ENCODE measurements around the gene INHA.

INHA gene, protein sequence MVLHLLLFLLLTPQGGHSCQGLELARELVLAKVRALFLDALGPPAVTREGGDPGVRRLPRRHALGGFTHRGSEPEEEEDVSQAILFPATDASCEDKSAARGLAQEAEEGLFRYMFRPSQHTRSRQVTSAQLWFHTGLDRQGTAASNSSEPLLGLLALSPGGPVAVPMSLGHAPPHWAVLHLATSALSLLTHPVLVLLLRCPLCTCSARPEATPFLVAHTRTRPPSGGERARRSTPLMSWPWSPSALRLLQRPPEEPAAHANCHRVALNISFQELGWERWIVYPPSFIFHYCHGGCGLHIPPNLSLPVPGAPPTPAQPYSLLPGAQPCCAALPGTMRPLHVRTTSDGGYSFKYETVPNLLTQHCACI

DNA sequence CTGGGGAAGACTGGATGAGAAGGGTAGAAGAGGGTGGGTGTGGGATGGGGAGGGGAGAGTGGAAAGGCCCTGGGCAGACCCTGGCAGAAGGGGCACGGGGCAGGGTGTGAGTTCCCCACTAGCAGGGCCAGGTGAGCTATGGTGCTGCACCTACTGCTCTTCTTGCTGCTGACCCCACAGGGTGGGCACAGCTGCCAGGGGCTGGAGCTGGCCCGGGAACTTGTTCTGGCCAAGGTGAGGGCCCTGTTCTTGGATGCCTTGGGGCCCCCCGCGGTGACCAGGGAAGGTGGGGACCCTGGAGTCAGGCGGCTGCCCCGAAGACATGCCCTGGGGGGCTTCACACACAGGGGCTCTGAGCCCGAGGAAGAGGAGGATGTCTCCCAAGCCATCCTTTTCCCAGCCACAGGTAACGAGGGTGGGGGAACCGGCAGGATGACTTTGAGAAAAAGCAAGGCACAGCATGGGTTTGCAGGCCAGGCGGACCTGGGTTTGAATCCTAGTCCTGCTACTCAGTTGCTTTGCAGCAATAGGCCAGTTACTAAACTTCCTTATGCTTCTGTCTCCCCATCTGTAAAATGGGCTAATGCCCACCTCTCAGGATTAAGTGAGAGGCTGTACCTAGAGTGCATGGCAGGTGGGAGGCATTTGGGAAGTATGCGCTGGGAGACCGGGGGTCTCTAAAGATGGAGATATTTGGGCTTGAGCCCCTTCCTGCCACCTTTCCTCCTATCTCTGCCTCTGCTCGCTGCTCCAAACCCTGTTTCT is at the start of gene INHA:
TSS of gene INHA (plus strand) at position 74 of the 765 bp plus-strand sequence. CDS start at position 139, 65 bp downstream.
- no peak for DNase-seq

DNA sequence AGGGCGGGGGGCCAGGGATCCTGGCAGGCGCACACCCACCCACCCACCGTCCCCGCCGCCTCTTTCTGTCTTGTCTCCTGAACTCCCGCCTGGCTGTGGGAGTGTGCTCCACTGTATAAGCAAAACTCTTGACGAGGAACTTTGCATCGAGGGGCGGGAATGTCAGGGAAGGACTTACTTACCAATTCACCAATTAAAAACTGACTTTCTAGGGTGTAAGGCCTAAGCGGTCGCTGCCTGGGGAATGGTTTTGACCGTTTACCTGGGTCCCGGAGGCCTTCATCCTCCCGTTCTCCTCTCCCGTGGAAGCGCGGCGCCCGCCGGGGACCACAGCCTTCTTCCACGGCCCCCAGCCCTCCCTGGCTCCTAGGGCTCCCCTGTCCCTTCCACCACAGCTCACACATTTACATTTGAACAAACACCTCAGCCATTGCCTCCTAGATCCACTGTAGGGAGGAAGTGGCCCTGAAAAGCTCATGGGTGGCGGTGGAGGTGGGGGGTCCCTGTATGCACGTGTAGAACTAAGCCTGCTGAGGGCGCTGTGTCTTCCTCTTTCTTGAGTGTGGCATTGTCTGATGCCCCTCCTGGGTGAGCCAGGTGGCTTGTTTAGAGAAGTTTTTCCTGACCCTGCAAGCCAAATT is 49.0 kb upstream of the INHA start:
- no peak for DNase-seq

DNA sequence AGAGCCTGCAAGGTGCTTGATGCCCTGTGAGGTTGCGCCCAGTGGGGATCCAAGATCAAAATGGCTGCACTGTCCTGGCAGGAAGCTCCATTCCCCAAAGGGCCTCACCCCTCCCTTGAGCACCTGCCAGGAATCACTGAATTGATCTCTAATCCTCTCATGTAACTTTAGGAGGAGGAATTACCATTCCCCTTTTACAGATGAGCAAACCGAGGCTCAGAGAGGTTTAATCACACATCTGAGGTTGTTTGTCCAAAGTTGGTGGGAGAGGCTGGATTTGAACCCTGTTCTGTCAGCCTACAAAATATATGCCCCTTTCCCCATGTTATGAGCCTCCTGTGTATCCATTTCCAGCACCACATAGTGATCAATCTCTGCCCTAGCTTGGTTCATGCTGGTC is 47.3 kb upstream of the INHA start:
- no peak for DNase-seq

DNA sequence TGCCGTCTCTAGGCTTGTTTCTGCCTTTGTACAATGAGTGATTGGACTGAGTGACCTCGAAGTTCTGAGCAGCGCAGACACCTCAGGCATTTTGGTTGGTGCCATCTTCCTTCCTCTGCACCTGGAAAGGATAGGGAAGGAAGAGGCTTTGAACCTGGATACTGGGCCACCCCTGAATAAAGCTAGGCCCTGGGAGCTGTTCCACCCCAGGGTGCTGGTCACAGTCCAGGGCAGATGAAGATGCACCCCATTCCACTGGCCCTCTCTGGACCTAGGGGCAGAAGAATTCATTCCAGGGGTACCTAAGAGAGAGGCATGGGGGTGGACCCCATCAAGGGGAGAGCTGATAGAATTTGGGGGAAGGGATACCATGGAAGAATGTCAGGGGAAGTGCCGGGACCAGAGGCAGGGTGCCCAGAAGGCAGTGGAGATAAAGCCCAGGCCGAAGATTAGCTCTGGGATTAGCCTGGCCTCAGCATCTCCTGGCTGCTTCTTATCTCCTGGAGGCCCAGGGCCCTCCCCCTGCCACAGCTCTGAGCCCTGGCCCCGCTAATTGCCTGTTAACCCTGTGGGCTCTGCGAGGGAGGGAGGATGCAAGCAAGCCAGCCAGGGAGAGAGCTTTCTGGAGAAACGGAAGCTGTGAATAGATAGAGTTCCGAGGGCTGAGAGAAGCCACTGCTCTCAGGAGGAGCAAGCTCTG is 46.4 kb upstream of the INHA start:
- no peak for DNase-seq

DNA sequence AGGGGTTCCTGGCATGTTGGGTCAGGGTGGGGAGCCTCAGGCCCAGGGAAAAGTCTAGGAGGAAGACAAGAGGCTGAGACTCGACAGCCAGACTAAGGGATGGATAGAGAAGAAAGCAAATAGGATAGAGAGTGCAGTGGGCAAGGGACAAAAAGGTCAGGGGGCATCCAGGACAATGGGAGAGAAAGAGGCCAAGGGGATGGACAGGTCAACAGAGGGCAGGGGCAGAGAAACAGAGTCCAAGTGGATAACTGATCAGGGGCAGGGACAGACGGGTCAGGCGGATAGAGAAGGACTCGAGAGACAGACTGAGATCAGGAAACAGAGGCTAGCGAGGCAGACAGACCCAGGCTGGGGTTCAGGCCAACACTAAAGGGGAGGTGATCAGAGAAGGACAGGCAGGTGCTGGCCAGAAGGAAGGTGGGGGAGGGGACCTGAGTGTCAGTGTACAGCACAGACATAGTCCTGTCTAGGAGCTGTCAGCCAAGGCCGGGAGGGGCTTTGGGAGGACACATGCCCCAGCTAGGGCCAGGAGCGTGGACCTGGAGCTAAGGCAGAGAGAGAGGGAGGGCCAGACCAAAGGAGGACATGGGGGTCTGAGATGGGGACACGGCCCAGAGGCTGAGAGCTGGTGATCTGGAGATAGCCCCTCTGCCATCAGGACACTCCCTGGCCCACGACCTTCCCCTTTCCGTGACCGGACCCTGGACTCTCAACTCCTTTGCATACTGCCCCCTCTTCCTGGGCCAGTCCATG is 45.6 kb upstream of the INHA start:
- DNase-seq, result no peak

DNA sequence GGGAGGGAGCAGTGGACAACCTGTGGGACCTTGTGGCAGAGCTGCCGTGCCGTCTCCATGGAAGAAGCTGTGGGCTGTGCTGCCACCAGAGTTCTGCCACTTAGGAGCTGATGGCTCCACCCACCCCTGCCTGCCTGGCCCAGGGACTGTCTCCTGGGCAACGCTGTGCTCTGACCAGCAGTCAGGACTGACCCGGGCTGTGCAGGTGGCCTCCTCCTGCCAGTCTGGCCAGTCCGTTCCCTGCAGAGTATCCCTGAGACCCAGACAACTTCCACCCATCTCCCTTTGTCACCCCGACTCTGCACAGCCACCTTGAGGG is 45.1 kb upstream of the INHA start:
- no peak for DNase-seq

DNA sequence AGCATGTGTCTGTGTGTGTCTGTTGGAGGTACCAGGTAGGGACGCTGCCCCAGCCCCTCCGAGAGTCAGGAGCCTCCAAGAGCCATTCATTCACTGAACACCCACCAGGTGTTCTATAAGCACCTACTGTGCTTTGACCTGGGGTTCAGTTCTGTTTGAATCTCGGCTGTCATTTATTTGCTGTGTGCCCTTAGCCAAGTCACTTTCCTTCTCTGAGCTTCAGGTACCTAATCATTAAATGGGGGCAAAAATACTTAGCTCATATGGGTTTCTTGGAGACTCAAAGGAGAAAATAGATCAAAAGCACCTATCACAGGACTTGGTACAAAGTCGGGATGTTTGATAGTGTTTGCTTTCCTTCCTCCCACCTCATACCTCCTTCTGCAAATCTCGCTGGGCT is 44.6 kb upstream of the INHA start:
- no peak for DNase-seq

DNA sequence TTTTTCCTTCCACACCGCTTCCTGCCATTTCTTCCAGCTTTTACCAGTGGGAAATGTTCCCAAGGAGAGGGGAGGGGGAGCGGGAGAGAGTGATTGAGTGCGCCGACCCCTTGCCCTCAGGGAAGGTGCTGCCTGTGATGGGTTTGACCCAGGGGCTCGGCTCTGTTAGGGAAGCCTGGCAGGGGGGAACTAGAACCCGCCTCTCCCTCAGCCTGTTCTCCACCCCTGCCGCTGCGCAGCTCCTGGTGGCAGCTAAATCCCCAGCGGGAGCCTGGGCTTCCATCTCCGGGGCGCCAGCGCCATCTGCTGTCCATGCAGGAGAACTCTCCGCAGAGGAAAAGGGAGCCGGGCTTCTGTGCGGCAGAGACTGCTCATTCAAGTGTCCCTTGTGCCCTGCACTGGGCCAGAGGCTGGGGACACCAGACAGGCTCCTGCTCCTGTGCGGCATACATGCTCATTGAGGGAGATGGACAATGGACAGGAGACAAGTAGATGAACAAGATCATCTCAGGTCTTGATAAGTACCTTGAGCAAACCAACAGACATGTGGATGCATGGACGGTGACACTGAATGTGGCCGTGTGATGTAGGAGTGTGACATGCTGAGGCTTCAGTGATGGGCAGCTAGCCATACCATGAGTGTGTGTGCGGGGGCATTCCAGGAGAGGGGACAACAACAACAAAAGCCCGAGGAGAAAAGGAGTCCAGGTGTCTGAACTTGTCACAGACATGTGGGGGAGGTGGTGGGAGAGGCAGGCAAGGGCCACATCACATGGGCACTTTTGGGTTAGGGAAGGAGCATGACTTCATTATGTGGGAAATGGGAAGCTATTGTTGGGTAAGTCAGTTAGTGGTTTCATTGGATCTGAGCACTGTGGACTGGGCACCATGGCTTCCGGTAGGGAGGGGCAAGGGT is 41.8 kb upstream of the INHA start:
- peak; percentile 80 for DNase-seq

DNA sequence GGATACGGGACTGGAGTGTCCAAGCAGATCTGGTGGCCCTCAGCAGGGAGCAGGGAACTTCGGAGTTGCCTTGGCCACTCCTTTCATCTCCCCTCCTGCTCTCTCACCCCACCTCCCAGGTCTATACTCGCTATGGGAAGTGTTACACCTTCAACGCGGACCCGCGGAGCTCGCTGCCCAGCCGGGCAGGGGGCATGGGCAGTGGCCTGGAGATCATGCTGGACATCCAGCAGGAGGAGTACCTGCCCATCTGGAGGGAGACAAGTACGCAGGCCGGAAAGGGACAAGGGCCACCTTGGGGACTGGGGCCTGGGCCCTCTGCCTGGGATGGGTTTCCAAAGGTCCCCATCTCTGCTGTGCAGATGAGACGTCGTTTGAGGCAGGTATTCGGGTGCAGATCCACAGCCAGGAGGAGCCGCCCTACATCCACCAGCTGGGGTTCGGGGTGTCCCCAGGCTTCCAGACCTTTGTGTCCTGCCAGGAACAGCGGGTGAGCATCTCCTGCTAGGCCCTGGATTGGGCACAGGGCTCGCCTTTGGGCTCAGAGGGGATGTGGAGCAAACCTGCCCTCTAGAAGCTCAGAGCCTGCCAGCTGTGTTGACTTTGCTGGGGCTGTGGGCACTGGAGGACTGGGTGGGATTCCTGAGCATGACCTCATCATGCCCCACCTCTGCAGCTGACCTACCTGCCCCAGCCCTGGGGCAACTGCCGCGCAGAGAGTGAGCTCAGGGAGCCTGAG is 40.3 kb upstream of the INHA start:
- DNase-seq, result no peak

DNA sequence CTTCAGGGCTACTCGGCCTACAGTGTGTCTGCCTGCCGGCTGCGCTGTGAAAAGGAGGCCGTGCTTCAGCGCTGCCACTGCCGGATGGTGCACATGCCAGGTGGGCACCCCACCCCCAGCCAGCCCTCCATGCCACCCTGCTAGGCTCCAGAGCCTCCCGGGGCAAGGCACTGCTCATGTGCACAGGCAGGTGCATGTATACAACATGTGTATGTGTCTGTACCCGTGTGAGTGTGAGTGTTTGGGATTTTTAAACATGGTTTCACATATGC is 39.8 kb upstream of the INHA start:
- no peak for DNase-seq

DNA sequence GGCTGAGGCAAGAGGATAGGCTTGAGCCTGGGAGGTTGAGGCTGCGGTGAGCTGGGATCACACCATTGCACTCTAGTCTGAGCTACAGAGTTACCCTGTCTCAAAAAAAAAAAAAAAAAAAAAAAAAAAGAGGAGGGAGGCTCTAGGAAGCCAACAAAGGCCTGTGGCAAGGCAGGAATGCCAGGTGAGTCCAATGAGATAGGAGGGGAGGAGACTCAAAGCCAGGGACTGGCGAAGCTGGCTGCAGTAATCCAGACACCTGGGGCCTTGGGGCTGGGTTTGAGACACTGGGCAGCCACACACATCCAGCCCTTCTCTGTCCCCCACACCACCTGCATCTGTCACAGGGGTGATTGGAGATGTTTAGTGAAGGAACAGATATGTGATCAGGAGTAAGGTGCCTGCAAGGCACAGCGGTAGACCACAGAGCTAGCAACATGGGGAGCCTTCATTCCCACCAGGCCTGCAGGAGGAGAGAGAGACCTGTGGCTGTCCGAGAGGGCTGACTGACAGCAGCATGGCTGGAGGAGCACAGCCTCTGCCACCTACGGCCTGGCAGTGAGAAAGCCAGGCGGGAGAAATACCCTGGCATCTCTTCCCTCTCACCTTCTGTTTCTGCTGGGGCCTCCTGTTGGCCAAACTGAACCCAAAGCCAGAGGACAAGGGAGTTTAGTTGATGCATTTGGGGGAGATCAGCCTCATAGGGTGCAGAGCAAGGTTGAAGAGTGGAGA is 38.0 kb upstream of the INHA start:
- no peak for DNase-seq

DNA sequence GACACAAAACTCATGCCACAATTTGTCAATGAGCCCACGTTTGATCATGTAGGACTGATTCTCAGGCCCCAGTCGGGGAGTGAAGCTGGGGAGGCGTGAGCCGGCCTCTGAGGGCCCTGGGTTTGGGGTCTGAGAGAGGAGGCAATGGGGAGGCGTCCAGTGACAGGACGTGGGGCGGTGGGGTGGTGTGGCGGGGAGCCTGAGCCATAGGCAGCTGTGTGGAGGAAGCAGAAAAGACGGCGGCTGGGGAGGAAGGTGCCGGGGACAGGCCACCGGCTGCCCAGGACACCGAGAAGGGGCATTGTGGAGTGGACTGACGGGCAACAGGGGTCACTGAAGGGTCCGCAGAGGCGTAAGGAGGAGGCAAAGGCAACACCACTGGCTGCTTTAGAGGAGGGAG is 35.7 kb upstream of the INHA start:
- no peak for DNase-seq

DNA sequence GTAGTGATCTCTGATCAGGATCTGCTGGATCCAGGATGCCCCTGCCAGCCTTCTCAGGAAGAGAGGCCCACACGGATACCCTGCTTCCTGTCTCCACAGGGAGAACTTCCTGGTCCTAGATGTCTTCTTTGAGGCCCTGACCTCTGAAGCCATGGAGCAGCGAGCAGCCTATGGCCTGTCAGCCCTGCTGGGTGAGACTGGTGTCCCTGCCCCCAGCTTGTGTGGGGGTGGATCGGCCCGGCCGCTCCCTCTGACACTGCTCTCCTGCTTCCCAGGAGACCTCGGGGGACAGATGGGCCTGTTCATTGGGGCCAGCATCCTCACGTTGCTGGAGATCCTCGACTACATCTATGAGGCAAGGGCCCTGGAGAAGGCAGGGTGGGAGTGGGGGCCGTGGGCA is 35.1 kb upstream of the INHA start:
- DNase-seq, result no peak

DNA sequence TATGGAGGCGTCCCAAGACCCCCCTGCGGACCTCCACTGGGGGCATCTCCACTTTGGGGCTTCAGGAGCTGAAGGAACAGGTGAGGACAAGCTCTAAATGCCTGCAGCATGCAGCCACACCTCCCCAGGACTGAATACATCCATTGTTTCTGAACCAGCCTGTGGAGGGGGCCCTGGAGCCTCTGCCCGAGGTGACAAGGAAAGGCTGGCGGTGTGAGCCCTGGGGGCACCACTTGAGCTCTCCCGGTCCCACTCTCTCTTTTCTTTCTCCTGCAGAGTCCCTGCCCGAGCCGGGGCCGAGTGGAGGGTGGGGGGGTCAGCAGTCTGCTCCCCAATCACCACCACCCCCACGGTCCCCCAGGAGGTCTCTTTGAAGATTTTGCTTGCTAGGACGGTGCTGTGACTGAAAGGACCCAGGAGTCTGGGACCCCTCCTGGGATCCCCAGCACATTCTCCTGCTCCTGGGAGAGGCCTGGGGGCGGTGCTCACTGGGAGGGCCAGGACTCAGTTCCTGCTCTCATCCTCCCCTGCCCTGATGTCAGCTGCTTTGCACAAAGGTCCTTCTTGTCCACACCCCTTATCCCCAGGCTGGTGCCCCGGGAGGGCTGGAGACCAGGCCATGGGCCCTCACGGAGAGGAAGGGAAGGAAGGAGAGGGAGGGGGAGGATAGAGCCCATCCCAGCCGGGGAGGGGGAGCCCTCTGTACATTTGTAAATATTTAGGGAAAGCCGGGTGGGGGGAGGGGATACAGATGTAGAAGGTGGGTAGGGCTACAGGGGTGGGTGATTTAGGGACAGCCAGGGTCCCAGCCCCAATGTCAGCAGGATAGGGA is 34.2 kb upstream of the INHA start:
- DNase-seq, result no peak

DNA sequence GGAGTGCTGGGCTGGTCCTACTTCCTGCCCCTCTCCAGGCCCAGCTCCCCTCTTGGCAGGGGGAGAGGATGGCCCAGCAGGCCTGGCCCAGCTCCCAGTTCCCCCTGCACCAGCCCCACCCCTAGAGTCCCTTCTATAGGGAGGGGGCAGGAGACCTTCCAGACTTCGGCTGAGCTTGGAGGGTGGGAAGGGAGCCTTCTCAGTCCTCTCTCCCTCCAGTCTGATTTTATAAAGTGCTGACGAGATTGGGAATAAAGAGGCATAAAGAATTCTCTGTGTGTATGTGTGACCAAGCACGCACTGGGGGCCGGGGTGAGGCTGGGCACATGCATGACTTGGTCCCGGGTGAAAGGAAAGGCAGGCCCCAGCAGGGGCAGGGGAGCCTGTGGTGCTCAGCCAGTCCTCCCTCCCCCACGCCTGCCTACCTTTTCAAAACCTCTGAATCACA is 33.6 kb upstream of the INHA start:
- DNase-seq, result no peak

DNA sequence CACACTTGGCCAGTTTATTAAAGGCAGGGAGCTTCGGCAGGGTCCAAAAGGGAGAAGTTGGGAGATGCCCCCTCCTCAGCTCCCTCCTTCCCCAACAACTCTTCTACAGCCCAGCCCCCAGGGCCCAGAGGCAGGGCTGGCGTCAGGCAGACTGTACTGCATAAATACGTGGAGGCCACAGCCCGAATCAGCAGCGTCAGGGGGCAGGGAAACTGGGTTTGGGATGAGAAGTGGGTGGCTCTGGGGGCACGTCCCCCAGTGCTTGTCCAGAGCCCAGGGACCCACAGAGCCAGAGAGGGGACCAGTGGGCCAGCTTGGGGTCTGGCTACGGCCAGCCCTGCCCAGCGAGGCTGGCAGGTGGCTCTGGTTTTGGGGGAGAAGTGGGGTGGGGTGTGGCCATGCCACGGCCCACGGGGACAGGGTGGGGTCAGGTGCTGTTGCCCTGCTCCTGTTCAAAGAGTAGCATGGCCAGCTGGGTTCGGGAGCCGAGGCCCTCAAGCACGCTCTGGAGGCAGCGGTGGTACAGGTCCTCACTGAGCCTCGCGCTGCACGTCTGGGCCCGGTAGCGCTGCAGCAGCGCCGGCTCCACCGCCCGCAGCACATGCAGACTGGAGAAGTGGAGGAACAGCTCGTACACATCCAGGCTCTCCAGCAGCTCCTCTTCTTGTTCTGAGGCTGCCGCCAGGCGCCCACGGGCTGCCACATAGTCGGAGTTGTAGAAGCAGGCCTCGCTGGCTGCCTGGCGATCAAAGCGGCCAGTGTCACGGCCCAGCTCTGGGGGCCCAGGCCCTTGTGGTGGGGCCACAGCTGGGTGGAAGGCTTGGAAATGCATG is 32.9 kb upstream of the INHA start:
- DNase-seq, result no peak

DNA sequence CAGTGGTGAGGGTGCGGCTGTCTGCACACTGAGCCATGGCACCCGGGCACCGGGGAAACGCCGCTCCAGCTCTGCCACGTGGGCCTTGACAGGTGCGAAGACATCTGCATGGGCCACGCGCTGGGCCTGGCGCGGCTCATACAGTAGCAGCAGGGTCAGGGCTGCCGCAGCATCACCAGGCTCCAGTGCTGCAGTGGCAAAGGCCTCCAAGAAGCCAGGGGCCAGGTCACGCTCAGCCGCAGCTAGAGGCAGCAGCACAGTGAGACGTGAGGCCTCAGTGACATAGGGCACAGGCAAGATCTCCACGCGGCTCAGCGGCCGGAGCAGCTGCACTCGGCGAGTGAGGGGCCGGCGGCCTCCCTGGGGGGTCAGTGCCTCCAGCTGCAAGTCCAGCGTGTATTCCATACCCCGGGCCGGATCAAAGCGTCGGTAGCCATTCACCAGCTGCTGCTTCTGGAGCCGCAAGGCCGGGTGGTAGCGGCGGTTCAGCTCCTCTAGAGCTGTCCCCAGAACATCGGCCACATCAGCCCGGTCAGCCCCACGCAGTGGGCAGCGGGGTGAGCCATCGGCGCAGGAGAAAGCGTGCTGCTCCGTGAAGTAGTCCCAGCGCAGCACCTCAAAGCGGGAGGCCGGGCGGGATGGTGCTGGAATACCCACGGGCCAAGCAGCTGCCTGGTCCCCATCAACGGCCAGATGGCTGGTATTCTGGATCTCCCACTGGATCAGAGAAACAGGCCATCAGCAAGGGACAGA is 32.0 kb upstream of the INHA start:
- no peak for DNase-seq
